ENCODE data around the gene TBC1D22A.

The TBC1D22A gene

DNA sequence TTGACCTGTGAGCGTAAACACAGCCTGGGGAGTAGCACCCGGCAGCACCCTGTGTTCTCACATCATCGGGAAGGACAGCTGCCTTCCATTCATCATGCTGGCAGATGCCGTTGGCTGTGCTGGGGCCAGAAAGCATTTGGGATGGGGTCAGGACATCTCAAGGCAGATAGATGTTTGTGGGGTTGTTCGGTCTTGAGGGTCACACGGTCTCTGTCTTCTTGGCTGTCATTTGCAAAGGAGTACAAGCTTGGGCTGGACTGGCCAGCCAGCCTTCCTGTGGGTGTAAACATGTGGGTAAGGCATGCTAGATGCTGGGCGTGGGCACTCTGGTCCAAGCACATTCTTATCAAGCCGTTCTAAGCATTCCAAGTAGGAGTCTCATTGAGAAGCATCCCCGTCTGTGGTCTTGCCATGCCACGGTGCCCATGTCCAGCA, 81.4 kb downstream of the TBC1D22A start:
- DNase-seq, result no peak

- no peak for DNase-seq
These were observed 82.3 kb downstream of the TBC1D22A start for GRCh38 chr22:46844606-46845210.

DNA sequence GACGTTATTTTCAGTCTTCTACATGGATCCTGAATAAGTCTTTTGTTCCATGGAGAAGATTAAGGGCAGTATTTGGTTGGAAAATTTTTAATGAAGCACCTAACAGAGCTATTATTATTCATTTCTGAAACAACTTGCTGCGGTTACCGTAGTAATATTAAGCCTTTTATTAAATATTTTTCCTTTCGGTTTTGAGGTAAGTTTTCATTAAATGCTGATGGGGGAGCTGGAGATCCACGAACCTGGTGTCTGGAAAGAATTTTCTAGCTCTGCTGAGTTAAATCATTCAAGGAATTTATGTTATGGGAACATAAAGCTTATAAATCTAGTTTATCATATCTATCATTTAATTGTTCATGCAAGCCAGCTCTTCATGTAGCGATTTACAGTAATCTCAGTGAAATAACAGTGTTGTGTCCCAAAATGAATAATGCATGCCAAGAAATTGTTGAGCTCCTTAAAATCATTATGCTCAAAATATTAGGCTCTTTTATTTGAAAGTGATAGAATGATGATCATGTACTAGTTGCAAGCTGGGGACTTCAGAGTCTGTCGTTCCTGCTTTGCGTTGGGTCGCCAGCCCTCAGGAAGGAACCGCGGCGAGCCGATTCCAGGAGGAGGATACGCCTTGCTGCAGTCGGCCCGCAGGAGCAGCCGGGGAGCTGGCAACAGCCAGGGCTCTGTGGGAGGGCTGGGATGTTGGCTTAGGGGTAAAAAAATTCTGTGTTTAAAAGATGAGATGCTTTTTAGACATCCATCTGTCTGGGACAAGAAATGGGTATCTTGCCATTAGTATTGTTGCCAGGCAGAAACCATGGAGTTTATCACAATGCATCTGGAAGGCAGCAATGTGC, 83.1 kb downstream of the TBC1D22A start:
- no peak for DNase-seq

- no peak for DNase-seq
These were observed 83.8 kb downstream of the TBC1D22A start for GRCh38 chr22:46846150-46846831.

DNA sequence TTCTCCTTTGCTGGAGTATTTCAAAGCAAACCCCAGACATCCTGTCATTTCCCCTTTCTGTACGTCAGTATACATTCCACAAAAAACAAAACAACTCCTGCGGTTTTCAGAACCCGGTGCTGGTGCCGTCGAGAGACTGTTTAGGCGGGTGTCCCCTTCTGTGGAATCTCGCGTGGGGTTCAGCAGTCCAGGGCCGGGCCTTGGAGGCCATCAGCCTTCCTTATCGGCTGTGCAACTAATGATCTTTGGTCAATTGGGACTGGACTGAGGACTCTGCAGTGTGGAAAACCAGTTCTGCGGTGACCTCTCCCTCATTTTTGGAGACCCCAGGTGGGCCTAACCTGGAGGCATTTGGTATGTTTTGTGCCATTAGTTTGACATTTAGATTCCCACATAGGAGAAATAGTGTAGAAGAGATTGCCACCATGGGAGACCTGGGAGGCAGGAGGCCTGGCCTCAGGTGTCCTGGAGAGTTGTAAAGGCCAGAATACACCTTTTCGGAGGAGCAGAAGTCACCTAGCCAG, 84.4 kb downstream of the TBC1D22A start:
- no peak for DNase-seq

DNA sequence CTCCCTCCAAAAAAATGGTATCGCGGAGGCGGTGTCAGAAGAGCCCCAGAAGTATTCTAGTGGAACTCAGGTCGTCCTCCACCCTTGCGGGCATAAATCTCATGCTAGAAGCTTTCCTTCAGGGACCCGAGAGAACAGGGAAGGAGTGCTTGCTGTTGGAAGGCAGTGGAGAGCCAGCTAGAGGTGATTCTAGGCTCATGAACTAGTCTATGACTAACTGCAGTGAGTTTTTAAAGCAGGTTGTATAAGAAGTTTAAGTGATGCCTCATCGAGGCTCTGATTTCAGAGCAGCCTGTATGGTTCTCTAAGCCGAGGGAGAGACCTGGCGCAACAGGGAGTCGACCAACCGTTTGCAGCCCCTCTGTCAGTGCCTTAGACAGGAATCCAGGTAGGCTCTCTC, 85.7 kb downstream of the TBC1D22A start:
- DNase-seq, result no peak

GRCh38 chr22:46849101-46849500, 86.7 kb downstream of the TBC1D22A start:
- DNase-seq, result no peak

GRCh38 chr22:46849951-46850350, 87.5 kb downstream of the TBC1D22A start:
- DNase-seq, result no peak

- DNase-seq, result no peak
These were observed 88.9 kb downstream of the TBC1D22A start for GRCh38 chr22:46851311-46851710.

DNA sequence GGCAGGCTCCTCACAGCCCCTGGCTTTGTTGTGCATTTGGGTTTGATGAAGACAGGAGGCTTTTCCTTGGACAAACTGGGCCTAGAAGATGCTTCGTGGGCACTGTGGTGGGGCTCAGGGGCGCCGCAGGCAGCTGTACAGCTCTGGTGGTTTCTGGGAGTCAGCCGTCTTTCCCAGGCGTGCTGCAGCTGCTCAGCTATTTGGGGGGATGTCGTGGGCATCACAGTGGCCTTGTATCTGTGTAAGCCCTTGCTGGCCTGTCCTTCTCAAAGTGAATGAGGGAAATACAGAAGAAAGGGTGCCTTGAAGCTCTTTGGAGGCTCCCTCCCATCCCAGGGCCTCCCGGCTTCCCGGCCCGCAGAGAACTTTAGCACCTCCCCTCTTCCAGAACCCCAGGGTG, 89.5 kb downstream of the TBC1D22A start:
- no peak for DNase-seq

DNA sequence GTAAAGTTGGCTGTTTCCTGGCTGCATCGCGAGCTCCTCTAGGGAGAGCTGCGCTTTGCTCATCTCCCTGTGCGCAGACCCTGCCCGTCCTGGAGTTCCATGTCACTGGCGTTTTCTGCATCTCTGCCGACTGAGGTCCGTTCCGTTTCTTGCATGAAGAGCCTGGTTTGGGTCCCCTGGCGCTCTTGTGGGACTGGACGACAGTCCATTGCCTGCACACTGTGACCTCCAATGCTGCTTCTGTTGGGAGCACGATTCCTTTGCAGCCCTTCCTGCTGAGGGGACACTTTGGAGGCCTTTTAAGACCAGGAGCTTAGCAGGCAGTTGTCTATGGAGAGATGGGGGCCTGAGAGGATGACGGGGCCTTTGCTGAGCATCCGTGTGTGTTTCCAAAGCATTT, 90.3 kb downstream of the TBC1D22A start:
- DNase-seq, result no peak

GRCh38 chr22:46853191-46853590, 90.7 kb downstream of the TBC1D22A start:
- no peak for DNase-seq

DNA sequence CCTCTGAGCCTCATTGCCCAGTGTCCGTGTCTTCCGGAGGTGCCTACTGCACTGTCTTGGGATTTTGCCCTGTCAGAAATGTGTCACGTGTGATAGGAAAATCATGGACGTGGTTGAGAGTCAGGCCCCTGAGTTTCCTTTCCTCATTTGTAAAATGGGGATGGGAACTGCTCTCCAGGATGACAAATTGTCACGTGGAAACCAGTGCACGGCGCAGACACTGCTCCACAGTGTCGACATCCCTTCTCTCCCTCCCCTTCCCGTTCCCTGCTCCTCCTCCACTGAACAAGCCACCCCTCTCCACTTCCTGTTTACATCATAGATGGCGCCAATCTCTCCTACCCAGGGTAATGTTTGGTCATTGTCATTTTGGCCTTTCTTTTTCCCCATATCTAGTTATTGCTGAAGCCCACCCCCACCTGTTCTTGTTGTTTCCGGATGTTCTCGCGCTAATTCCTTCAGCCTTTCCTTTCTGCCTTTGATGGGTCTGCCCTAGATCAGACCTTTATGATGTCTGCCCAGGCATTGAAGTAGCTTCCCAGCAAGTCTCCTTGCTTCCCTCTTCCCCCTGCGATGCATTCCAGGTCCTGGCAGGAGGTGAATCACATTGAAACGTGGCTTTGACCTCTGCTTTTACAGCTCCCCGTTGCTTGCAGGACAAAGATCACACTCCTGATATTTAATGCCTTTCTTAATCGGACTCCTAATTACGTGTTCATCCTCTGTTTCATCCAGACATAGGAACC, 91.8 kb downstream of the TBC1D22A start:
- no peak for DNase-seq

DNA sequence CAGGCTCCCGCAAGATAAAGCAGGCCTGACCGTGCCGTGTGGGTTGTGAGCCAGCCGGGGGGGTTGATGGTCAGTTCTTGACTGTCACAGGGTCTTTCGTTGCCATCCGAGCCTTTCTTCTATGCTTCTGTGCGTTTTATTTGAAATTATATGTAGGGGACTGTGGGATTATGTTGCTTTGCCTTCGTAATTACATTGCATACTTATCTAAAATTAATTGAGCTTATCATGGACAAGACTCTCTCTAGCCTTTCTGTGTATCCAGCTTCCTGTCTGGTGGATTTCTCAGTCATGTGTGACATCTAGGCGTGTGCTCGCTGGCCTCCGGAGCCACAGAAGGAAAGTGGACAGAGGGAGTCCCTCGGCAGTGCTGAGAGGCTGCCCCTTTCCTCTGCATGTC, 93.2 kb downstream of the TBC1D22A start:
- DNase-seq, result no peak

GRCh38 chr22:46856661-46857060, 94.2 kb downstream of the TBC1D22A start:
- no peak for DNase-seq

DNA sequence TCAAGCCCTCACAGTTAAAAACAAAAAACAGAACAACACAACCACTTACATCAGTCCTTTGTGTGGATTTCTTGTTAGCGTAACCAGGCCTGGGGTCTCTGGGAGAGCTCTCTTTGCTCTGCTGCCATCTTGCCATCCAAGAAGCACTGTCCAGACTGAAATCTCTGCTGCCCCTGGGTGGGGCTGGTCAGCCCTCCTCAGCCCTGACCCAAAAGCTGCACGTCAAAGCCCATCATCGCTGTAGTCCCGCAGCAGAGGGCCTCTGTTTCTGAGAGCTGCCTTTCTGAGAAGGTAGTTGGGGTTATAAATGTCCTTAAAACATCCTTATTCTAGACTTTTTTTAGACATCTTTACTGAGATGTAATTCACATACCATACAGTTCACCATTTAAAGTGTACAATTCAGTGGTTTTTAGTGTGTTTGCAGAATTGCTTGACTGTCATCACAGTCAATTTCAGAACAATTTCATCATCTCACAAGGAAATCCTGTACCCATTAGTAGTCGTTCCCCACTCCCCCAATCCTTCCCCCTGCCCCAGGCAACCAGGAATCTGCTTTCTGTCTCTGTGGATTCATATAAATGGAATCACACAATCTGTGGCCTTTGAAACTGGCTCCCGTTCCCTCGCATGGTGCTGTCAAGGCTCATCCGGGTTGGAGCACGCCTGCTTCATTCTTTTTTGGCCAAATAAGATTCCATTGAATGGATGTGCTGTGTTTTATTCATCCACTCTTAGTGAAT, 94.9 kb downstream of the TBC1D22A start:
- no peak for DNase-seq

DNA sequence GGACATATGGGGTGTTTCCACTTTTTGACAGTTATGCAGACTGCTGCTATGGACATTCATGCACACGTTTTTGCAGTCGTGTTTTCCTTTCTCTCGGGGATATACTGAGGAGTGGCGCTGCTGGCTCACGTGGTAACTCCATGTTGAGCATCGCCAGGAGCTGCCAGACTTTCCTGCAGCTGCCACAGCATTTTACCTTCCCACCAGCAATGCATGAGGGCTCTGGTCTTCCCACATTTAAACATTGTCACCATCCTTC, 95.4 kb downstream of the TBC1D22A start:
- no peak for DNase-seq

DNA sequence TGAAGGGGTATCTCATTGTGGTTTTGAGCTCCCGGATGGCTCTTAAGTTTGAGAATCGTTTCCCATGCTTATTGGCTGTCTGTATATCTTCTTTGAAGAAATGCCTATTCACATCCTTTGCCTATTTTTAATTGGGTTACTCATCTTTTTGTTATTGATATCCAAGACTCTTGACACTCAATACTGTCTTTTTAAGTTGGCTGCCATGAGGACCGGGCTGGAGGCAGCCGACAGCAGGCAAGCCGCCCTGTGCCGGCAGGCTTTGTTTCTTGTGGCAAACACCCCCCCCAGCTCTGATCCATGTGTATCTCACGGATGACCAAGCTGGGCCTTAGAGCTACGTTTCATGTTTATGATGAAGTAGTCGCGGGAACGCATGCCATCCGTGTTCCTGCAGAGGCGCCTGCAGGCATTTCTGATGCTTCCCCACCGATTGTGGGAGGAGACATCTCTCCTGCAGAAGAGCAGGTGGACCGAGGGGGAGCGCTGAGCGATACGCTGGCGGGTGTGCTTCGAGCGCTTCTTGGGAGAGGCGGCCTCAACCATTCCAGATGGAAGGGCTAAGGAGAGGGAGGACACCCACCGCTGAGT, 95.8 kb downstream of the TBC1D22A start:
- no peak for DNase-seq

GRCh38 chr22:46860562-46860961, 98.1 kb downstream of the TBC1D22A start:
- DNase-seq, result no peak

GRCh38 chr22:46861468-46862367, 99.3 kb downstream of the TBC1D22A start:
- no peak for DNase-seq

All from NCI-H1105 (cell line).